Gastrocnemius medialis (tissue), 4 donors: ENCODE results near the gene CEBPA.

Experiments used
- POLR2A ChIP-seq, 2 donors: fragments of 450-650 bp; IDR thresholded peaks; one replicate each; pipeline ENCODE4 v1.6.1; 2017; ENCODE audit warnings: antibody characterized with exemption in 2 of 2, mild to moderate bottlenecking in 2 of 2, moderate library complexity in 2 of 2
- TF ChIP-seq, protein P1 (sequence below), 5 experiments: fragments of 450-650 bp in 3 of 5; fragments of 200-600 bp in 2 of 5; sonication (generic) in 2 of 5; IDR thresholded peaks in 4 of 5; conservative IDR thresholded peaks in 1 of 5; 1 replicate in 4 of 5; 2 replicates in 1 of 5; pipeline ENCODE4 v1.5.1; 2016 to 2019; ENCODE audit warnings: antibody characterized with exemption in 5 of 5, mild to moderate bottlenecking in 3 of 5, moderate library complexity in 3 of 5

DNA sequence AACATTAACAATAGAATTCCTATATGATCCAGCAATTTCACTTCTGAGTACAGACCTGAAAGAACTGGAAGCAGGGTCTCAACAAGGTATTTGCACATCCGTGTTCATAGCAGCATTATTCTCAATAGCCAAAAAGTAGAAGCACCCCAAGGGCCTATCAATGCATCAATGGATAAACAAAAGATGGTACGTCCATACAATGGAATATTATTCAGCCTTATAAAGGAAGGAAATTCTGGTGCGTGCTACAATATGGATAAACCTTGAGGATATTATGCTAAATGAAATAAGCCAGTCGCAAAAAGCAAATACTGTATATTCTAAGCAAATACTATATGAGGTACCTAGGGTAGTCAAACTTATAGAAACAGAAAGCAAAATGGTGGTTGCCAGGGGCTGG is 30.8 kb upstream of the CEBPA start:
- TF ChIP-seq, protein P1, sequence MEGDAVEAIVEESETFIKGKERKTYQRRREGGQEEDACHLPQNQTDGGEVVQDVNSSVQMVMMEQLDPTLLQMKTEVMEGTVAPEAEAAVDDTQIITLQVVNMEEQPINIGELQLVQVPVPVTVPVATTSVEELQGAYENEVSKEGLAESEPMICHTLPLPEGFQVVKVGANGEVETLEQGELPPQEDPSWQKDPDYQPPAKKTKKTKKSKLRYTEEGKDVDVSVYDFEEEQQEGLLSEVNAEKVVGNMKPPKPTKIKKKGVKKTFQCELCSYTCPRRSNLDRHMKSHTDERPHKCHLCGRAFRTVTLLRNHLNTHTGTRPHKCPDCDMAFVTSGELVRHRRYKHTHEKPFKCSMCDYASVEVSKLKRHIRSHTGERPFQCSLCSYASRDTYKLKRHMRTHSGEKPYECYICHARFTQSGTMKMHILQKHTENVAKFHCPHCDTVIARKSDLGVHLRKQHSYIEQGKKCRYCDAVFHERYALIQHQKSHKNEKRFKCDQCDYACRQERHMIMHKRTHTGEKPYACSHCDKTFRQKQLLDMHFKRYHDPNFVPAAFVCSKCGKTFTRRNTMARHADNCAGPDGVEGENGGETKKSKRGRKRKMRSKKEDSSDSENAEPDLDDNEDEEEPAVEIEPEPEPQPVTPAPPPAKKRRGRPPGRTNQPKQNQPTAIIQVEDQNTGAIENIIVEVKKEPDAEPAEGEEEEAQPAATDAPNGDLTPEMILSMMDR (IDR thresholded peaks at IDR 0.05 in 4 of 5, conservative IDR thresholded peaks at IDR 0.05 in 1 of 5) = no peak
- no peak for TF ChIP-seq POLR2A (IDR thresholded peaks at IDR 0.05)
